RWPE2 (cell line): ENCODE data around the gene NPBWR2.

Experiments
- ATAC-seq: fragments of 200-7000 bp; cut with Tn5 transposase; 3 replicates; pipeline ENCODE4 v1.9.1; 2021; ENCODE audit warnings: low read depth
- DNase-seq: peaks from one replicate; pipeline ENCODE4 v3.0.0-alpha.2; 2020; ENCODE audit warnings: low spot score
- H3K27ac ChIP-seq: fragments of 450-650 bp; 2 replicates; pipeline ENCODE4 v1.5.1; 2017; ENCODE audit warnings: mild to moderate bottlenecking; ENCODE audit not compliant: poor library complexity, severe bottlenecking
- H3K27me3 ChIP-seq: fragments of 250-450 bp; sonication (Bioruptor Pico); 2 replicates; pipeline ENCODE4 v1.5.1; 2021; ENCODE audit warnings: mild to moderate bottlenecking, moderate library complexity; ENCODE audit not compliant: insufficient read depth, poor library complexity, severe bottlenecking
- H3K36me3 ChIP-seq: fragments of 250-450 bp; sonication (Bioruptor Pico); 2 replicates; pipeline ENCODE4 v1.5.1; 2020; ENCODE audit warnings: low read depth, mild to moderate bottlenecking, moderate library complexity
- H3K4me1 ChIP-seq: fragments of 250-450 bp; sonication (Bioruptor Pico); 2 replicates; pipeline ENCODE4 v1.5.1; 2021; ENCODE audit warnings: mild to moderate bottlenecking, moderate library complexity; ENCODE audit not compliant: insufficient read depth, poor library complexity, severe bottlenecking
- H3K4me3 ChIP-seq: fragments of 250-450 bp; sonication (Bioruptor Pico); 2 replicates; pipeline ENCODE4 v1.5.1; 2021; ENCODE audit warnings: mild to moderate bottlenecking, moderate library complexity; ENCODE audit not compliant: severe bottlenecking
- H3K9me3 ChIP-seq: fragments of 250-450 bp; sonication (Bioruptor Pico); 2 replicates; pipeline ENCODE4 v1.5.1; 2021; ENCODE audit warnings: mild to moderate bottlenecking, moderate library complexity; ENCODE audit not compliant: severe bottlenecking
- CTCF ChIP-seq: fragments of 450-650 bp; IDR thresholded peaks from one replicate; pipeline ENCODE4 v1.5.1; 2017; ENCODE audit warnings: mild to moderate bottlenecking, moderate library complexity; ENCODE audit not compliant: poor library complexity, severe bottlenecking

NPBWR2 gene

GRCh38 chr20:64104667-64105451 is 2.5 kb downstream of the NPBWR2 start:
- no peak for TF ChIP-seq CTCF
- ATAC-seq: no peak
- peaks cover 47% of the 10 kb centered on the region for H3K27me3 ChIP-seq
- peak; percentile 83 for DNase-seq
- no peak overlapping the region for H3K27ac ChIP-seq
- H3K4me3 ChIP-seq: no peak overlapping the region
- no peaks in the 10 kb centered on the region for H3K4me1 ChIP-seq
- no peaks in the 10 kb centered on the region for H3K9me3 ChIP-seq
- no peaks in the 10 kb centered on the region for H3K36me3 ChIP-seq

GRCh38 chr20:64103871-64104666 is 3.3 kb downstream of the NPBWR2 start:
- ATAC-seq (no peak), DNase-seq (peak; percentile 87)
- no peaks in the 10 kb centered on the region for H3K36me3 ChIP-seq
- peaks cover 47% of the 10 kb centered on the region for H3K27me3 ChIP-seq
- H3K4me3 ChIP-seq: no peak overlapping the region
- H3K4me1 ChIP-seq: no peaks in the 10 kb centered on the region
- TF ChIP-seq CTCF: no peak
- no peaks in the 10 kb centered on the region for H3K9me3 ChIP-seq
- no peak overlapping the region for H3K27ac ChIP-seq

- H3K27me3 ChIP-seq: peaks cover 44% of the 10 kb centered on the region
- peak; percentile 24 for ATAC-seq
- DNase-seq: peak; percentile 85
- no peaks in the 10 kb centered on the region for H3K4me1 ChIP-seq
- no peak overlapping the region for H3K4me3 ChIP-seq
- no peaks in the 10 kb centered on the region for H3K36me3 ChIP-seq
- H3K27ac ChIP-seq: no peak overlapping the region
- no peak for TF ChIP-seq CTCF
- no peaks in the 10 kb centered on the region for H3K9me3 ChIP-seq
Observed at GRCh38 chr20:64102647-64103354, 4.6 kb downstream of the NPBWR2 start.

DNA sequence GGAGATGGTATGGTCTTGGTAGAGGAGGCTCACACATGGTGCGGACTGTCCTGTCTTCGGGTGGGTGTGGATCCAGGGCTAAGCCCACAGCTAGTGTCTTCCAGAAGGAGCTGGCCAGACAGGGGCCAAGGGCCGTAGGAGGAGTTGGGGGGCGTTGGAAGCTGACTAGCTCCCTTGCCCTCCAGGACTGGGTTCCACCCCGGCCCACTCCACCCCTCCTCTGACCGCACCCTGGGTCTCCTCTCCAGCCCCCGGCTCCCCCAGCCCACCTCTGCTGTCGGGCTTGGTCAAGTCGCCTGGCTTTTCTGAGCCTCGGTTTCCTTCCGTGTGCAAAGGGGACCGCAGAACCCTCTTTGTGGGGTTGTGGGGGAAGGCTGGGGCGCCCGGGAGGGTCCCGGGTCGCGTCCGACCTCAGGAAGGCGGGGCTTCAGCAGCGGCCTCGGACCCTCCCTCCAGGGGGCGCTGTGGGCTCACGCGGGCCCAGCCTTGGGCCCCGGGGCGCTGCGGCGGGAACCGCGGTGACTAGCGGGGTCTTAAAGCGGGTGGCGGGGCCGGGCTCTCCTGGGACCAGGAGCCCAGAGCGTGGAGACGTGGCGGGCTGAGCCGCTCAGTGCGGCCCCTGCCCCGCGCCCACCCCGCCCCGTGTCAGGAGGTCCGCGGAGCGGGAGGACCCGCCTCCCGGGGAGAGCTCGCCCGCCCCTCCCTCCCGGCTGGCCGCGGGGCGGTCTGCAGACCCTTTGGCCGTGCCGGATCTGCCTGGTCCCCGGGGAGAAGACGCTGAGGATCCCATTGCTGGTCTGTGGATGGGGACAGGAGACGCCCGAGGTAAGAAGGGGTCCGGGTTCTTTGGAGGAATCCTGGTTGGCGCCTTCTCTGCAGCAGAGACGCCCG is 5.4 kb downstream of the NPBWR2 start:
- Histone ChIP-seq H3K27ac (no peak overlapping the region), H3K4me1 (no peaks in the 10 kb centered on the region), H3K9me3 (no peaks in the 10 kb centered on the region), H3K27me3 (peaks cover 44% of the 10 kb centered on the region), H3K4me3 (peak overlapping the region; percentile 17), H3K36me3 (no peaks in the 10 kb centered on the region)
- DNase-seq: peak; percentile 79
- peak; percentile 45 for ATAC-seq
- TF ChIP-seq CTCF: peak; percentile 98
